ENCODE results near the gene EFNA5. TPM values are rescaled to one million over a fixed set of nuclear protein-coding genes. Genes with fewer than 3 reads are reported as not detected.

Gene EFNA5
- total and polyA plus RNA-seq, 2 experiments from 2014 or later = 7.5 to 10.1 TPM

DNA sequence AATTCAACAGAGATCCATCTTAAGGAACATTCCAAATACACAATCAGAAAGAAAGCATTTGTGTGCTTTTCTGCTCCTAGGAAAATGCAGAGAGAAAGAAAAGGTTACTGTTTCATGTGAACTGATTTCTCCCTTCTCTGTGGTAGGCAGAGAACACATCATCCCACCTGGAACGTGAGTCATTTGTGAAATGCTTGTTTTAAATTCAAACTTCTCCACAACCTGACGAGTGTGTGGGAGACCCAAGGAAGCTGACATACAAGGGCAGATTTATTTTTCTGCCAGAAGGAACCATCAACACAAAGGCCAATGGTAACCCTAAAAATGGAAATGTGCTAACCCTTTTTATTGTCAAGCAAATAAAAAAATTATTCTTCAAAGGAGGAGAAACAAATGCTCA lies 156.4 kb downstream of the EFNA5 start:
- no peaks in the 10 kb centered on the region for H4K20me1 ChIP-seq (replicated peaks; ENCODE audit: insufficient read depth)
- no peak overlapping the region for H3K27ac ChIP-seq (ENCODE audit: low read depth)
- peaks cover 57% of the 10 kb centered on the region for H3K4me1 ChIP-seq (ENCODE audit: insufficient read depth)
- no peaks in the 10 kb centered on the region for H3F3A ChIP-seq (replicated peaks; ENCODE audit: low read depth)
- no peaks in the 10 kb centered on the region for H3K36me3 ChIP-seq (ENCODE audit: insufficient read depth)
- no peaks in the 10 kb centered on the region for H3K27me3 ChIP-seq (ENCODE audit: insufficient read depth)
- H3K36me3 Mint-ChIP-seq (ENCODE audit: low read depth) = no peaks in the 10 kb centered on the region
- H3K27me3 Mint-ChIP-seq (ENCODE audit: insufficient read depth, low read depth, poor library complexity) = peaks cover 7% of the 10 kb centered on the region
- H3K4me1 Mint-ChIP-seq = peaks cover 73% of the 10 kb centered on the region
- H3K9me3 Mint-ChIP-seq = no peaks in the 10 kb centered on the region
- H3K79me2 ChIP-seq (replicated peaks; ENCODE audit: insufficient read depth) = peaks cover 14% of the 10 kb centered on the region; the same call in 1 of the 2 replicates
- no peaks in the 10 kb centered on the region for H3K9me2 ChIP-seq (ENCODE audit: insufficient read depth)
- H3K27ac Mint-ChIP-seq = no peak overlapping the region
- H2AFZ ChIP-seq = no peak overlapping the region
- no peak for ATAC-seq
- TF ChIP-seq ZNF462 (CRISPR knock-in tag; IDR thresholded peaks at IDR 0.05) = no peak
- no peak for DNase-seq (ENCODE audit: low spot score)
- H3K4me3 Mint-ChIP-seq = no peak overlapping the region
- peak overlapping the region; percentile 39; the same call in 1 of the 2 replicates for H3K4me2 ChIP-seq
- H3K4me3 ChIP-seq = no peak overlapping the region

GRCh38 chr5:107513337-107514085 lies 157.2 kb downstream of the EFNA5 start:
- no peak for ATAC-seq
- no peak for TF ChIP-seq POLR2AphosphoS5 (IDR thresholded peaks at IDR 0.05; ENCODE audit: low read depth)
- TF ChIP-seq ZNF462 (CRISPR knock-in tag; IDR thresholded peaks at IDR 0.05) = no peak
- no peak for TF ChIP-seq ZNF114 (CRISPR knock-in tag; IDR thresholded peaks at IDR 0.05)
- TF ChIP-seq STAT1 (IDR thresholded peaks at IDR 0.05; ENCODE audit: unreplicated experiment) = no peak
- TF ChIP-seq ZNF331 (CRISPR knock-in tag; IDR thresholded peaks at IDR 0.05; ENCODE audit: low read depth) = no peak

More at GRCh38 chr5:107513337-107514085, 157.2 kb downstream of the EFNA5 start:
- H3K4me1 ChIP-seq (ENCODE audit: insufficient read depth) = peaks cover 49% of the 10 kb centered on the region
- Mint-ChIP-seq H3K4me3 (no peak overlapping the region), H3K27me3 (ENCODE audit: insufficient read depth, low read depth, poor library complexity) (peaks cover 7% of the 10 kb centered on the region), H3K9me3 (no peaks in the 10 kb centered on the region), H3K27ac (no peak overlapping the region), H3K4me1 (peaks cover 65% of the 10 kb centered on the region), H3K36me3 (ENCODE audit: low read depth) (no peaks in the 10 kb centered on the region)
- H3K4me2 ChIP-seq = no peak overlapping the region; the same call in 1 of the 2 replicates
- H3K9me2 ChIP-seq (ENCODE audit: insufficient read depth) = no peaks in the 10 kb centered on the region
- no peaks in the 10 kb centered on the region for H3K27me3 ChIP-seq (ENCODE audit: insufficient read depth)
- H3F3A ChIP-seq (replicated peaks; ENCODE audit: low read depth) = no peaks in the 10 kb centered on the region
- no peak overlapping the region for H3K4me3 ChIP-seq
- no peak overlapping the region for H2AFZ ChIP-seq
- no peak for DNase-seq (ENCODE audit: low spot score)
- H3K27ac ChIP-seq (ENCODE audit: low read depth) = no peak overlapping the region
- H4K20me1 ChIP-seq (replicated peaks; ENCODE audit: insufficient read depth) = no peaks in the 10 kb centered on the region
- peaks cover 14% of the 10 kb centered on the region; the same call in 1 of the 2 replicates for H3K79me2 ChIP-seq (replicated peaks; ENCODE audit: insufficient read depth)
- H3K36me3 ChIP-seq (ENCODE audit: insufficient read depth) = no peaks in the 10 kb centered on the region
